22Rv1 (cell line): ENCODE results near the gene TCL1B.

Source experiments
- H3K27ac ChIP-seq: fragments of 450-650 bp; 2 replicates; pipeline ENCODE4 v1.5.1; 2017
- CTCF ChIP-seq: fragments of 450-650 bp; IDR thresholded peaks from 2 replicates; pipeline ENCODE4 v1.5.1; 2017; ENCODE audit warnings: mild to moderate bottlenecking
- ZFX ChIP-seq: fragments of 450-650 bp; IDR thresholded peaks from 2 replicates; pipeline ENCODE4 v1.6.1; 2017; ENCODE audit warnings: antibody characterized with exemption, borderline replicate concordance

Gene TCL1B

GRCh38 chr14:95701846-95702221 lies 15.6 kb downstream of the TCL1B start:
- TF ChIP-seq CTCF (no peak), ZFX (no peak)
- no peak overlapping the region for H3K27ac ChIP-seq

- TF ChIP-seq CTCF (no peak), ZFX (no peak)
- no peak overlapping the region for H3K27ac ChIP-seq
These were observed 17.1 kb downstream of the TCL1B start for GRCh38 chr14:95703341-95703740.

- no peak for TF ChIP-seq CTCF
- TF ChIP-seq ZFX, result no peak
- no peak overlapping the region for H3K27ac ChIP-seq
These were observed 17.6 kb downstream of the TCL1B start for GRCh38 chr14:95703805-95704204.

GRCh38 chr14:95705518-95705917 lies 19.3 kb downstream of the TCL1B start:
- no peak overlapping the region for H3K27ac ChIP-seq
- TF ChIP-seq CTCF, result no peak
- TF ChIP-seq ZFX, result no peak

GRCh38 chr14:95707327-95707726 lies 21.1 kb downstream of the TCL1B start:
- H3K27ac ChIP-seq, result no peak overlapping the region
- TF ChIP-seq ZFX (no peak), CTCF (no peak)

GRCh38 chr14:95710106-95710505 lies 23.9 kb downstream of the TCL1B start:
- no peak for TF ChIP-seq ZFX
- TF ChIP-seq CTCF, result no peak
- H3K27ac ChIP-seq, result no peak overlapping the region

- no peak overlapping the region for H3K27ac ChIP-seq
- TF ChIP-seq ZFX (no peak), CTCF (no peak)
These were observed 25.4 kb downstream of the TCL1B start for GRCh38 chr14:95711476-95712176.
